HEK293 (cell line): ENCODE results near the gene NEB.

ENCODE experiments used
- CTCF ChIA-PET: fragments of 350-600 bp; formaldehyde crosslinking; extraction: SDS; loops from one replicate; lab custom pipeline; 2021; ENCODE audit warnings: antibody characterized with exemption; lab: Yijun Ruan, JAX
- POLR2A ChIA-PET: fragments of 300-600 bp; formaldehyde crosslinking; extraction: SDS; loops from one replicate; lab custom pipeline; 2020; ENCODE audit warnings: antibody characterized with exemption, inconsistent platforms; lab: Yijun Ruan, JAX
- H3K27ac ChIP-seq: fragments of 200-500 bp; sonication (Bioruptor generic); 2 replicates; pipeline ENCODE4 v1.5.1; 2014; ENCODE audit warnings: low read depth, low read length, control low read depth, inconsistent platforms; ENCODE audit errors: extremely low read depth
- H3K36me3 ChIP-seq, 2 experiments: fragments of 200-500 bp in 1 of 2; sonication (Bioruptor generic) in 1 of 2; 1 replicate in 1 of 2; 2 replicates in 1 of 2; pipeline ENCODE4 v1.5.1; 2014 to 2017; ENCODE audit warnings: inconsistent platforms in 2 of 2, low read length in 2 of 2; ENCODE audit not compliant: control insufficient read depth in 2 of 2, insufficient read depth in 1 of 2
- H3K4me1 ChIP-seq: fragments of 200-500 bp; sonication (Bioruptor generic); 2 replicates; pipeline ENCODE4 v1.5.1; 2014; ENCODE audit warnings: mild to moderate bottlenecking, low read length, inconsistent platforms; ENCODE audit not compliant: control insufficient read depth, insufficient read depth
- H3K4me3 ChIP-seq: 2 replicates; pipeline ENCODE4 v1.5.1; 2011; ENCODE audit warnings: low read depth, mild to moderate bottlenecking, control low read depth, low read length, moderate library complexity
- H3K9me3 ChIP-seq: fragments of 200-500 bp; sonication (Bioruptor generic); 2 replicates; pipeline ENCODE4 v1.5.1; 2014; ENCODE audit warnings: low read depth, low read length, inconsistent platforms; ENCODE audit not compliant: control insufficient read depth, insufficient read depth
- HOXD13 ChIP-seq: sonication (generic); formaldehyde crosslinking; IDR thresholded peaks from 2 replicates; pipeline ENCODE4 v1.8.0; 2022; ENCODE audit warnings: missing genetic modification reagents, borderline replicate concordance
- KLF8 ChIP-seq: fragments of 450-650 bp; formaldehyde crosslinking; IDR thresholded peaks from 2 replicates; pipeline ENCODE4 v1.5.1; 2016; ENCODE audit warnings: missing biosample characterization, missing genetic modification characterization
- MZF1 ChIP-seq: fragments of 450-650 bp; formaldehyde crosslinking; IDR thresholded peaks from 2 replicates; pipeline ENCODE4 v1.5.1; 2017; ENCODE audit warnings: missing biosample characterization, missing genetic modification characterization, borderline replicate concordance
- PRDM10 ChIP-seq: fragments of 450-650 bp; formaldehyde crosslinking; IDR thresholded peaks from 2 replicates; pipeline ENCODE4 v1.5.1; 2016; ENCODE audit warnings: missing biosample characterization, missing genetic modification characterization
- SALL2 ChIP-seq: fragments of 450-650 bp; formaldehyde crosslinking; IDR thresholded peaks from 2 replicates; pipeline ENCODE4 v1.5.0; 2017; ENCODE audit warnings: missing biosample characterization, mild to moderate bottlenecking, missing genetic modification characterization, borderline replicate concordance
- SCRT1 ChIP-seq: fragments of 450-650 bp; formaldehyde crosslinking; IDR thresholded peaks from 2 replicates; pipeline ENCODE4 v1.5.1; 2016; ENCODE audit warnings: missing biosample characterization, missing genetic modification characterization, borderline replicate concordance
- ZBTB17 ChIP-seq: fragments of 450-650 bp; formaldehyde crosslinking; IDR thresholded peaks from 2 replicates; pipeline ENCODE4 v1.5.1; 2016; ENCODE audit warnings: missing biosample characterization, missing genetic modification characterization
- ZNF112 ChIP-seq: fragments of 450-650 bp; formaldehyde crosslinking; IDR thresholded peaks from 2 replicates; pipeline ENCODE4 v1.5.0; 2017; ENCODE audit warnings: missing biosample characterization, missing genetic modification characterization
- ZNF133 ChIP-seq: fragments of 450-650 bp; formaldehyde crosslinking; IDR thresholded peaks from 2 replicates; pipeline ENCODE4 v1.5.1; 2016; ENCODE audit warnings: missing biosample characterization, missing genetic modification characterization
- ZNF214 ChIP-seq: fragments of 450-650 bp; formaldehyde crosslinking; IDR thresholded peaks from 2 replicates; pipeline ENCODE4 v1.5.1; 2017; ENCODE audit warnings: missing biosample characterization, mild to moderate bottlenecking, missing genetic modification characterization, borderline replicate concordance
- ZNF335 ChIP-seq: fragments of 450-650 bp; formaldehyde crosslinking; conservative IDR thresholded peaks from 2 replicates; pipeline ENCODE4 v1.5.1; 2016; ENCODE audit warnings: missing biosample characterization, missing genetic modification characterization
- ZNF560 ChIP-seq: fragments of 450-650 bp; formaldehyde crosslinking; IDR thresholded peaks from 2 replicates; pipeline ENCODE4 v1.5.1; 2017; ENCODE audit warnings: missing biosample characterization, missing genetic modification characterization, borderline replicate concordance
- ZNF571 ChIP-seq: fragments of 450-650 bp; formaldehyde crosslinking; IDR thresholded peaks from 2 replicates; pipeline ENCODE4 v1.5.0; 2017; ENCODE audit warnings: missing biosample characterization, missing genetic modification characterization
- ZNF624 ChIP-seq: fragments of 450-650 bp; formaldehyde crosslinking; IDR thresholded peaks from 2 replicates; pipeline ENCODE4 v1.5.1; 2017; ENCODE audit warnings: missing biosample characterization, missing genetic modification characterization
- ZNF660 ChIP-seq: fragments of 450-650 bp; IDR thresholded peaks from 2 replicates; pipeline ENCODE4 v1.5.1; 2018; ENCODE audit warnings: missing biosample characterization, mild to moderate bottlenecking, missing genetic modification characterization
- ZNF664 ChIP-seq: fragments of 450-650 bp; formaldehyde crosslinking; IDR thresholded peaks from 2 replicates; pipeline ENCODE4 v1.5.1; 2016; ENCODE audit warnings: missing biosample characterization, missing genetic modification characterization
- TF ChIP-seq, protein P1 (sequence below): fragments of 450-650 bp; formaldehyde crosslinking; IDR thresholded peaks from 2 replicates; pipeline ENCODE4 v1.5.1; 2017; ENCODE audit warnings: missing biosample characterization, missing genetic modification characterization
- TF ChIP-seq, protein P2 (sequence below): fragments of 450-650 bp; formaldehyde crosslinking; IDR thresholded peaks from 2 replicates; pipeline ENCODE4; 2016; ENCODE audit warnings: missing biosample characterization, missing genetic modification characterization
- TF ChIP-seq, protein P3 (sequence below): fragments of 450-650 bp; formaldehyde crosslinking; IDR thresholded peaks from 2 replicates; pipeline ENCODE4 v1.5.1; 2016; ENCODE audit warnings: missing biosample characterization, missing genetic modification characterization

NEB gene

GRCh38 chr2:151679994-151680393 is 54.3 kb downstream of the NEB start (continued):
- TF ChIP-seq, protein P1, sequence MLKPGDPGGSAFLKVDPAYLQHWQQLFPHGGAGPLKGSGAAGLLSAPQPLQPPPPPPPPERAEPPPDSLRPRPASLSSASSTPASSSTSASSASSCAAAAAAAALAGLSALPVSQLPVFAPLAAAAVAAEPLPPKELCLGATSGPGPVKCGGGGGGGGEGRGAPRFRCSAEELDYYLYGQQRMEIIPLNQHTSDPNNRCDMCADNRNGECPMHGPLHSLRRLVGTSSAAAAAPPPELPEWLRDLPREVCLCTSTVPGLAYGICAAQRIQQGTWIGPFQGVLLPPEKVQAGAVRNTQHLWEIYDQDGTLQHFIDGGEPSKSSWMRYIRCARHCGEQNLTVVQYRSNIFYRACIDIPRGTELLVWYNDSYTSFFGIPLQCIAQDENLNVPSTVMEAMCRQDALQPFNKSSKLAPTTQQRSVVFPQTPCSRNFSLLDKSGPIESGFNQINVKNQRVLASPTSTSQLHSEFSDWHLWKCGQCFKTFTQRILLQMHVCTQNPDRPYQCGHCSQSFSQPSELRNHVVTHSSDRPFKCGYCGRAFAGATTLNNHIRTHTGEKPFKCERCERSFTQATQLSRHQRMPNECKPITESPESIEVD (tag by site-specific recombination) = no peak
- TF ChIP-seq ZNF112 (tag by site-specific recombination) = no peak
- TF ChIP-seq, protein P2, sequence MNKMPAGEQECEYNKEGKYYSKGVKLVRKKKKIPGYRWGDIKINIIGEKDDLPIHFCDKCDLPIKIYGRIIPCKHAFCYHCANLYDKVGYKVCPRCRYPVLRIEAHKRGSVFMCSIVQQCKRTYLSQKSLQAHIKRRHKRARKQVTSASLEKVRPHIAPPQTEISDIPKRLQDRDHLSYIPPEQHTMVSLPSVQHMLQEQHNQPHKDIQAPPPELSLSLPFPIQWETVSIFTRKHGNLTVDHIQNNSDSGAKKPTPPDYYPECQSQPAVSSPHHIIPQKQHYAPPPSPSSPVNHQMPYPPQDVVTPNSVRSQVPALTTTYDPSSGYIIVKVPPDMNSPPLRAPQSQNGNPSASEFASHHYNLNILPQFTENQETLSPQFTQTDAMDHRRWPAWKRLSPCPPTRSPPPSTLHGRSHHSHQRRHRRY = no peak

DNA sequence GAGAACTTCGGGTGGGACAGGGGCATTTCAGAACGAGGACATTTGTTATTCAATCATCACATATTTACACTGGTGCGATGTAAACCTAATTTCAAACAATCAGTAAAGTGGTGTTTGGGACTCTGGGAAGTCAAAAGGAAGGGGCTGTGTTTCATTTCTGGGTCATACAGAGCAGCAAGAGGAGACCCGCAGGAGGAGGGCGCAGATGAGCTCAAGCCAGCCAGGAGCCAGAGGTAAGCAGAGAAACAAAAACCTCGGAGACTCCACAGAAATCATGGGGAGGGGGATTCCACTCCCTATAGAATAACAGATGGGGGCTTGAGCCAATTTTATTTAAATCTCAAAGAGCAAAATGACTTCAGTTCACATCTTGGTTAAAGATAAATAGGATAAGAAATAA is 55.4 kb downstream of the NEB start:
- no peak overlapping the region for H3K27ac ChIP-seq
- no peaks in the 10 kb centered on the region for H3K9me3 ChIP-seq
- ChIA-PET CTCF (interaction anchor here (0.5 kb wide), 1 partner anchor 14 kb away, joined by 3 read pairs; no protein-coding TSS in a partner anchor), POLR2A (no interaction called here)
- H3K36me3 ChIP-seq = no peaks in the 10 kb centered on the region
- no peak overlapping the region for H3K4me3 ChIP-seq
- H3K4me1 ChIP-seq = no peaks in the 10 kb centered on the region
- TF ChIP-seq ZNF335 (tag by site-specific recombination) (no peak), ZNF133 (no peak), HOXD13 (no peak), ZBTB17 (tag by site-specific recombination) (no peak), KLF8 (no peak), ZNF660 (tag by site-specific recombination) (no peak), MZF1 (tag by site-specific recombination) (no peak), ZNF214 (tag by site-specific recombination) (no peak), SALL2 (no peak), PRDM10 (no peak), ZNF664 (tag by site-specific recombination) (no peak)
- TF ChIP-seq, protein P3, sequence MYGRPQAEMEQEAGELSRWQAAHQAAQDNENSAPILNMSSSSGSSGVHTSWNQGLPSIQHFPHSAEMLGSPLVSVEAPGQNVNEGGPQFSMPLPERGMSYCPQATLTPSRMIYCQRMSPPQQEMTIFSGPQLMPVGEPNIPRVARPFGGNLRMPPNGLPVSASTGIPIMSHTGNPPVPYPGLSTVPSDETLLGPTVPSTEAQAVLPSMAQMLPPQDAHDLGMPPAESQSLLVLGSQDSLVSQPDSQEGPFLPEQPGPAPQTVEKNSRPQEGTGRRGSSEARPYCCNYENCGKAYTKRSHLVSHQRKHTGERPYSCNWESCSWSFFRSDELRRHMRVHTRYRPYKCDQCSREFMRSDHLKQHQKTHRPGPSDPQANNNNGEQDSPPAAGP = no peak

DNA sequence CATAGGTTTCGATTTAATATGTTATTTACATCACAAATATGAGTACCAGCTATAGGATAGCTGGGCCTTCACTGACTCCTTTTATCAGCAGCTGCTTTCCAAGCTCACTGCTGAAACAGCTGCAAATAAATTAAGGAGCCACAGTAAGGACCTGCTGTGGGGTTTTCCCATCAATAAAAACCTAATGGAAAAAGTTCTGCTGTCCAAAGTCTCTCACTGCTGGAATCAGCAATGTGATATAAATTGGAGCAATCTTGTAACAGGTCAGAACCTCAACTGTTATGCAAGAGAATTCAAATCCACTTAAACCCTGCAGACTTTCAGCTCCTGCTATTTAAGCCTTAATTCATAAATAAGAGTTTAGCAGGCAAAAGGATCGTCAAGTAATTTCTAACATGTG is 61.3 kb downstream of the NEB start:
- no peak overlapping the region for H3K4me3 ChIP-seq
- CTCF ChIA-PET = no interaction called here
- no peaks in the 10 kb centered on the region for H3K36me3 ChIP-seq
- no peaks in the 10 kb centered on the region for H3K9me3 ChIP-seq
- TF ChIP-seq ZNF214 (tag by site-specific recombination) = no peak
- no peak for TF ChIP-seq ZNF571 (tag by site-specific recombination)
- no peak for TF ChIP-seq ZNF624 (tag by site-specific recombination)
- no peak for TF ChIP-seq SCRT1 (tag by site-specific recombination)
- no peak for TF ChIP-seq ZNF560 (tag by site-specific recombination)
- H3K27ac ChIP-seq = no peak overlapping the region
- no peaks in the 10 kb centered on the region; the same call in 1 of the 2 replicates for H3K4me1 ChIP-seq
- POLR2A ChIA-PET = no interaction called here
